Lung (tissue), 12 donors: Measurements from ENCODE around the gene TMLHE. TPM values are rescaled to one million over a fixed set of nuclear protein-coding genes. Genes with fewer than 3 reads are reported as not detected.

Experiments
- ATAC-seq: fragments of 200-7000 bp; cut with Tn5 transposase; one replicate; pipeline ENCODE4 v1.9.1; 2020; ENCODE audit warnings: moderate number of reproducible peaks; ENCODE audit not compliant: insufficient read depth, low FRiP score
- DNase-seq, 3 donors: peaks; one replicate each; pipeline ENCODE4 v3.0.0-alpha.2; 2013 to 2017
- H3K27ac ChIP-seq, 2 donors: one replicate each; pipeline ENCODE4 v1.5.1; 2013; ENCODE audit warnings: mild to moderate bottlenecking in 2 of 2, moderate library complexity in 2 of 2, control low read depth in 1 of 2, inconsistent platforms in 1 of 2, low read depth in 1 of 2, low read length in 1 of 2
- H3K27me3 ChIP-seq, 3 donors: one replicate each; pipeline ENCODE4 v1.5.1; 2013; ENCODE audit warnings: low read length in 2 of 3; ENCODE audit not compliant: control insufficient read depth in 3 of 3, insufficient read depth in 3 of 3
- H3K36me3 ChIP-seq, 4 donors: one replicate each; pipeline ENCODE4 v1.5.1; 2013; ENCODE audit warnings: low read length in 4 of 4, mild to moderate bottlenecking in 1 of 4, moderate library complexity in 1 of 4; ENCODE audit not compliant: control insufficient read depth in 4 of 4, insufficient read depth in 4 of 4
- H3K4me1 ChIP-seq, 5 donors: one replicate each; pipeline ENCODE4 v1.5.1; 2013; ENCODE audit warnings: low read length in 5 of 5, mild to moderate bottlenecking in 2 of 5, moderate library complexity in 1 of 5; ENCODE audit not compliant: control insufficient read depth in 5 of 5, insufficient read depth in 5 of 5
- H3K4me3 ChIP-seq: one replicate; pipeline ENCODE4 v1.5.1; 2013; ENCODE audit warnings: mild to moderate bottlenecking, control low read depth, moderate library complexity
- H3K9ac ChIP-seq, 2 donors: one replicate each; pipeline ENCODE4 v1.5.1; 2013; ENCODE audit warnings: low read length in 2 of 2, control low read depth in 1 of 2; ENCODE audit not compliant: insufficient read depth in 1 of 2
- H3K9me3 ChIP-seq, 4 donors: one replicate each; pipeline ENCODE4 v1.5.1; 2013; ENCODE audit warnings: low read length in 3 of 4, mild to moderate bottlenecking in 1 of 4, moderate library complexity in 1 of 4; ENCODE audit not compliant: control insufficient read depth in 4 of 4, insufficient read depth in 3 of 4
- CTCF ChIP-seq: IDR thresholded peaks from 2 replicates; pipeline ENCODE4 v1.5.1; 2012; ENCODE audit warnings: mild to moderate bottlenecking; ENCODE audit errors: control extremely low read depth, extremely low read depth
- WGBS, 2 donors: extraction: QIAGEN DNeasy Blood & Tissue Kit; methylation state at CpG; one replicate each; pipeline ENCODE4 v1.1.7; 2013; 5-methylcytosine and 5-hydroxymethylcytosine counted together
- polyA plus RNA-seq, 2 donors: library from polyadenylated mRNA; stranded (reverse); fragments of 200-250 nt; gene quantifications; one replicate each; pipeline ENCODE4 v1.2.1, GENCODE V29; 2013
- total RNA-seq, 2 donors: library from RNA; depleted of rRNA in 1 of 2; stranded (reverse); fragments of >200 nt in 1 of 2; gene quantifications; one replicate each; pipeline ENCODE4 v1.2.1, GENCODE V29; 2014 to 2021
- donor health status: control.
- donor health status: control.
- donor health status: Bipolar disorder and iron deficiency.
- donor health status: healthy.
- donor health status: DM: yes; HTN: yes; CAD: no.

The TMLHE gene
- total and polyA plus RNA-seq, 4 donors: 3.5 to 26.8 (median 11.1) TPM

GRCh38 chrX:155611302-155611701 is 1.4 kb downstream of the TMLHE start:
- Histone ChIP-seq H3K9me3 (peaks cover 0 to 3% (median under 1%) of the 10 kb centered on the region in 4 donors), H3K4me1 (peaks cover 0 to 2% (median 0%) of the 10 kb centered on the region in 5 donors), H3K4me3 (no peak overlapping the region), H3K36me3 (no peaks in the 10 kb centered on the region), H3K27me3 (no peaks in the 10 kb centered on the region), H3K9ac (no peak overlapping the region), H3K27ac (peak overlapping the region in 1 of 2 donors; percentile 33)
- ATAC-seq (no peak), DNase-seq (no peak)
- WGBS, 2 donors: 17 to 30% methylated on average over 2 of the region's 2 CpGs
- no peak for TF ChIP-seq CTCF

GRCh38 chrX:155592981-155593380 is 19.8 kb downstream of the TMLHE start:
- Histone ChIP-seq H3K9me3 (peaks cover 0 to 17% (median 6%) of the 10 kb centered on the region in 4 donors), H3K9ac (no peak overlapping the region), H3K4me3 (no peak overlapping the region), H3K27ac (no peak overlapping the region), H3K4me1 (no peaks in the 10 kb centered on the region), H3K27me3 (no peaks in the 10 kb centered on the region), H3K36me3 (peaks cover 0 to 3% (median 0%) of the 10 kb centered on the region in 4 donors)
- no peak for ATAC-seq
- TF ChIP-seq CTCF: no peak
- no peak for DNase-seq

- H3K4me3 ChIP-seq: no peak overlapping the region
- H3K27ac ChIP-seq: no peak overlapping the region
- H3K36me3 ChIP-seq: peaks cover 0 to 3% (median 0%) of the 10 kb centered on the region in 4 donors
- peaks cover 0 to 17% (median 5%) of the 10 kb centered on the region in 4 donors for H3K9me3 ChIP-seq
- TF ChIP-seq CTCF: no peak
- DNase-seq (no peak), ATAC-seq (no peak)
- H3K9ac ChIP-seq: no peak overlapping the region
- H3K27me3 ChIP-seq: no peaks in the 10 kb centered on the region
- no peaks in the 10 kb centered on the region for H3K4me1 ChIP-seq
Observed at GRCh38 chrX:155592331-155592730, 20.4 kb downstream of the TMLHE start.

GRCh38 chrX:155577682-155578081 is 35.1 kb downstream of the TMLHE start:
- peaks cover 0 to 2% (median 0%) of the 10 kb centered on the region in 4 donors for H3K36me3 ChIP-seq
- TF ChIP-seq CTCF: no peak
- H3K9me3 ChIP-seq: peaks cover 0 to 5% (median 2%) of the 10 kb centered on the region in 4 donors
- H3K27me3 ChIP-seq: no peaks in the 10 kb centered on the region
- no peak overlapping the region for H3K4me3 ChIP-seq
- WGBS, 2 donors: 60 to 90% methylated on average over 2 of the region's 2 CpGs
- ATAC-seq (no peak), DNase-seq (no peak)
- no peak overlapping the region for H3K9ac ChIP-seq
- H3K27ac ChIP-seq: no peak overlapping the region
- H3K4me1 ChIP-seq: no peaks in the 10 kb centered on the region
